ENCODE results near the gene NUDT16L1. TPM values are rescaled to one million over a fixed set of nuclear protein-coding genes. Genes with fewer than 3 reads are reported as not detected.

NUDT16L1 gene
- total and polyA plus RNA-seq, 2 of the 4 experiments (the other 2 are of a cell fraction), result 22.9 to 44.3 TPM

DNA sequence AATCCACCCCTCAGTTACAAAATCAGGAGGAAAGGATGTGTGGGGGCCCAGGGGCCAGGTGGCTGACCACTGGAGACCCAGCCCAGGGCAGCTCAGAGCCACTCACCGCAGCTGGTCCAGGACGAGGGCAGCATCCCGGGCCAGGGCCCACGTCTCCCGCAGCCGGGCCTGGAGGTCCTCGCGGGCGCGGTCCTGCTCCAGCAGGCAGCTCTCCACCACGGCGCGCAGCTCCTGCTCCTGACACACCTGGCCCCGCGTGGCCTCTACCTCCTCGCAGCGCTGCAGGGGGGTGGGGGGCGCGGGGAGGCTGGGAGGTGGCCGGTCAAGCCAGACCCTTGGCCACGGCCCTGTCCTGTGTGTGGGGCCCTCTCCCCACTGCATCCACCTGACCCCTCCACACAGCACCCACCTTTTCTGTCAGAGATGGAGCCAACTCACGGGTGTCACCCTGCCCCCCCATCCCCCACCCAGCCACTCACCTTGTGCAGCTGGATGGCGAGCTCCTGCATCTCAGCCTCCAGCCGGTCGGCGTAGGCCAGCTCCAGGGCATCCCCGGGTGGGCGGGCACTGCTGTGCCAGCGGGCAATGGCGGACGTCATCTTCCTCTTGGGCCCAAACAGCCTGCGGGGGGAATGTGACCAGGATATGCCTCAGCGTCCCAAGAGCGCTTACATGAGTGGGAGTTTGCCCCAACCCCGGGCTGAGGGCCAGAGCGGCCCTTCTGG is 5.1 kb downstream of the NUDT16L1 start:
- ChIA-PET POLR2A (ENCODE audit: unreplicated experiment) (no interaction called here), CTCF (no interaction called here)
- Histone ChIP-seq H3K27me3 (ENCODE audit: control insufficient read depth, insufficient read depth, low read length) (no peaks in the 10 kb centered on the region), H3K4ac (ENCODE audit: low read depth, low read length) (no peak overlapping the region), H2BK5ac (ENCODE audit: low read depth, low read length, poor library complexity, severe bottlenecking) (no peak overlapping the region), H2BK20ac (ENCODE audit: low read depth, low read length) (no peak overlapping the region), H3K9me1 (ENCODE audit: insufficient read depth, low read length) (0 out of 2 replicates have a peak, but pooled peaks cover 3% of the 10 kb centered on the region), H3K36me3 (ENCODE audit: control insufficient read depth, insufficient read depth, low read length) (peaks cover 63% of the 10 kb centered on the region), H3K4me1 (ENCODE audit: control insufficient read depth, insufficient read depth, low read length) (peaks cover 4% of the 10 kb centered on the region; the same call in 1 of the 2 replicates), H3K56ac (ENCODE audit: extremely low read depth, insufficient read depth, low read length) (no peak overlapping the region; the same call in 1 of the 2 replicates), H3K4me2 (ENCODE audit: low read depth, low read length) (no peak overlapping the region), H3K27ac (ENCODE audit: insufficient read depth, low read length) (no peak overlapping the region), H3K4me3 (ENCODE audit: insufficient read depth, low read depth, low read length) (no peak overlapping the region), H3K18ac (ENCODE audit: low read depth, low read length) (no peak overlapping the region), H4K91ac (ENCODE audit: insufficient read depth, low read depth, low read length) (no peak overlapping the region), H3K9ac (ENCODE audit: low read depth, low read length) (no peak overlapping the region), H2AFZ (replicated peaks; ENCODE audit: low read length, poor library complexity) (no peak overlapping the region), H4K20me1 (ENCODE audit: insufficient read depth, low read length) (peaks cover 20% of the 10 kb centered on the region), H4K5ac (ENCODE audit: low read depth, low read length) (no peak overlapping the region), H3K14ac (replicated peaks; ENCODE audit: low read depth, low read length) (no peak overlapping the region), H3K23ac (ENCODE audit: low read depth, low read length) (no peak overlapping the region), H3K9me3 (ENCODE audit: control insufficient read depth, insufficient read depth, low read length) (no peaks in the 10 kb centered on the region), H2AK9ac (replicated peaks; ENCODE audit: low read depth, low read length, poor library complexity) (no peak overlapping the region), H2BK15ac (ENCODE audit: low read depth, low read length) (no peak overlapping the region), H4K8ac (ENCODE audit: low read depth in 2 of 2, low read length in 2 of 2) (no peak overlapping the region), H2BK120ac (ENCODE audit: low read depth, low read length) (no peak overlapping the region), H2AK5ac (ENCODE audit: low read depth, low read length) (no peak overlapping the region), H3K79me1 (ENCODE audit: low read depth in 1 of 2, low read length in 2 of 2) (peaks cover 0 to 26% of the 10 kb centered on the region in 2 experiments; a peak in 3 of 4 replicates)
- TF ChIP-seq CHD1 (IDR thresholded peaks at IDR 0.05; ENCODE audit: low read depth, low read length), result no peak
- TF ChIP-seq MAZ (IDR thresholded peaks at IDR 0.05; ENCODE audit: borderline replicate concordance, low read depth, low read length), result no peak
- TF ChIP-seq SMC3 (IDR thresholded peaks at IDR 0.05; ENCODE audit: low read depth, low read length), result no peak
- no peak for TF ChIP-seq RFX5 (IDR thresholded peaks at IDR 0.05; ENCODE audit: low read depth, low read length)
- TF ChIP-seq, protein P1, sequence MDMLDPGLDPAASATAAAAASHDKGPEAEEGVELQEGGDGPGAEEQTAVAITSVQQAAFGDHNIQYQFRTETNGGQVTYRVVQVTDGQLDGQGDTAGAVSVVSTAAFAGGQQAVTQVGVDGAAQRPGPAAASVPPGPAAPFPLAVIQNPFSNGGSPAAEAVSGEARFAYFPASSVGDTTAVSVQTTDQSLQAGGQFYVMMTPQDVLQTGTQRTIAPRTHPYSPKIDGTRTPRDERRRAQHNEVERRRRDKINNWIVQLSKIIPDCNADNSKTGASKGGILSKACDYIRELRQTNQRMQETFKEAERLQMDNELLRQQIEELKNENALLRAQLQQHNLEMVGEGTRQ (IDR thresholded peaks at IDR 0.05; ENCODE audit: low read depth, low read length), result no peak
- TF ChIP-seq CEBPB (IDR thresholded peaks at IDR 0.05; ENCODE audit: low read depth, low read length), result no peak
- TF ChIP-seq RAD21 (IDR thresholded peaks at IDR 0.05; ENCODE audit: low read length), result no peak
- TF ChIP-seq FOS (IDR thresholded peaks at IDR 0.05; ENCODE audit: low read depth, low read length), result no peak
- TF ChIP-seq MAFK (IDR thresholded peaks at IDR 0.05; ENCODE audit: low read depth, low read length), result no peak
- no peak for TF ChIP-seq CTCF (conservative IDR thresholded peaks at IDR 0.05; ENCODE audit: low read depth, low read length)
- TF ChIP-seq BHLHE40 (IDR thresholded peaks at IDR 0.05; ENCODE audit: low read depth, low read length), result no peak
- TF ChIP-seq, protein P2, sequence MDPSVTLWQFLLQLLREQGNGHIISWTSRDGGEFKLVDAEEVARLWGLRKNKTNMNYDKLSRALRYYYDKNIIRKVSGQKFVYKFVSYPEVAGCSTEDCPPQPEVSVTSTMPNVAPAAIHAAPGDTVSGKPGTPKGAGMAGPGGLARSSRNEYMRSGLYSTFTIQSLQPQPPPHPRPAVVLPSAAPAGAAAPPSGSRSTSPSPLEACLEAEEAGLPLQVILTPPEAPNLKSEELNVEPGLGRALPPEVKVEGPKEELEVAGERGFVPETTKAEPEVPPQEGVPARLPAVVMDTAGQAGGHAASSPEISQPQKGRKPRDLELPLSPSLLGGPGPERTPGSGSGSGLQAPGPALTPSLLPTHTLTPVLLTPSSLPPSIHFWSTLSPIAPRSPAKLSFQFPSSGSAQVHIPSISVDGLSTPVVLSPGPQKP (IDR thresholded peaks at IDR 0.05; ENCODE audit: borderline replicate concordance, low read depth, low read length), result no peak
- TF ChIP-seq NFE2L2 (IDR thresholded peaks at IDR 0.05; ENCODE audit: low read depth, low read length), result no peak
- no TSS peak for BruUV-seq (replicated peaks)
- in situ Hi-C loops (cut with MboI; ENCODE audit: low sequenced_read_pairs), result no loop called here
- WGBS, 2 experiments (ENCODE audit: extremely low coverage in 2 of 2, insufficient read length in 1 of 2), result 95% methylated on average over 24 of the region's 36 CpGs; no CpG with 5 or more reads in 1 of the 2 experiments
- DNase-seq, result no peak
- intact Hi-C loops (cut with micrococcal nuclease), result no loop called here
- dilution Hi-C loops (cut with HindIII; ENCODE audit: low sequenced_read_pairs, unreplicated experiment), result no loop called here
- ATAC-seq (ENCODE audit: low read depth), result no peak
